GM23338 (cell line): ENCODE results near the gene SCNN1G.

Experiments
- CREB1 ChIP-seq: fragments of 250-450 bp; sonication (Bioruptor Pico); IDR thresholded peaks from 2 replicates; pipeline ENCODE4 v1.5.0; 2020; ENCODE audit warnings: low read depth, mild to moderate bottlenecking, moderate library complexity
- EZH2 ChIP-seq: fragments of 200-600 bp; sonication (generic); IDR thresholded peaks from one replicate; pipeline ENCODE4 v1.8.0; 2017; ENCODE audit warnings: antibody characterized with exemption, mild to moderate bottlenecking, low read depth; ENCODE audit not compliant: unreplicated experiment
- EZH2phosphoT487 ChIP-seq: fragments of 200-600 bp; sonication (generic); IDR thresholded peaks from one replicate; pipeline ENCODE4 v1.8.1; 2018; ENCODE audit warnings: antibody characterized with exemption; ENCODE audit not compliant: unreplicated experiment
- JUNB ChIP-seq: IDR thresholded peaks from one replicate; pipeline ENCODE4 v1.6.1; 2016; ENCODE audit warnings: antibody characterized with exemption; ENCODE audit not compliant: unreplicated experiment
- NANOG ChIP-seq: IDR thresholded peaks from 2 replicates; pipeline ENCODE4 v1.6.1; 2016; ENCODE audit warnings: antibody characterized with exemption, borderline replicate concordance
- POLR2AphosphoS5 ChIP-seq: IDR thresholded peaks from 2 replicates; pipeline ENCODE4 v1.6.1; 2016; ENCODE audit warnings: antibody characterized with exemption, low read depth
- STAT1 ChIP-seq: IDR thresholded peaks from one replicate; pipeline ENCODE4 v1.6.1; 2016; ENCODE audit warnings: antibody characterized with exemption; ENCODE audit not compliant: unreplicated experiment
- ZNF331 ChIP-seq: fragments of 250-450 bp; sonication (Bioruptor Pico); IDR thresholded peaks from 2 replicates; pipeline ENCODE4 v1.5.0; 2020; ENCODE audit warnings: low read depth, mild to moderate bottlenecking, moderate library complexity
- TF ChIP-seq, protein P1 (sequence below), 2 experiments: fragments of 200-600 bp in 1 of 2; sonication (generic) in 1 of 2; conservative IDR thresholded peaks; 2 replicates each; pipeline versions ENCODE4 v1.5.1 to v1.6.1; 2016 to 2017; ENCODE audit warnings: antibody characterized with exemption in 2 of 2, low read depth in 2 of 2, mild to moderate bottlenecking in 2 of 2, moderate library complexity in 1 of 2
- TF ChIP-seq, protein P2 (sequence below): IDR thresholded peaks from one replicate; pipeline ENCODE4 v1.6.1; 2018; ENCODE audit warnings: antibody characterized with exemption; ENCODE audit not compliant: unreplicated experiment
- TF ChIP-seq, protein P3 (sequence below): fragments of 250-450 bp; sonication (Bioruptor Pico); IDR thresholded peaks from 2 replicates; pipeline ENCODE4 v1.5.0; 2020; ENCODE audit warnings: mild to moderate bottlenecking, moderate library complexity
- TF ChIP-seq, protein P4 (sequence below): IDR thresholded peaks from 2 replicates; pipeline ENCODE4 v1.6.1; 2016; ENCODE audit warnings: antibody characterized with exemption

DNA sequence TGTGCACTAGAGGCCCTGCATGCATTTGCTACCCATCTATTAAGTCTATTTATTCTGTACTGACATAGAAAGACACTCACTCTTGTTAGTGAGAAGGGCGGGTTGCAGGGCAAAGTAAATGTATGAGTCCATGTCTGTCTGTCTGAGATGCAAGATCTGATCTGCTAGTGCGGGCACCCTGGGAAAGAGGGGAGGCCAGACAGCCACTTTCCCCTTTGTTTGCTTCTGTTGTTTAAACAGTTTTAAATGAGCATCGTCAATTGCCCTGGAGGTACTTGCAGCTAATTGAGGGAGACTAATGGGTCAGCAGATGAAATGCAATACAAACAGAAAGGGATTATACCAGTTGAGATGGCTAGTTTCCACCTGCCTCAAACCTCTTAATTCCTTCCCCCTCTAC, 24.9 kb downstream of the SCNN1G start:
- TF ChIP-seq, protein P1, sequence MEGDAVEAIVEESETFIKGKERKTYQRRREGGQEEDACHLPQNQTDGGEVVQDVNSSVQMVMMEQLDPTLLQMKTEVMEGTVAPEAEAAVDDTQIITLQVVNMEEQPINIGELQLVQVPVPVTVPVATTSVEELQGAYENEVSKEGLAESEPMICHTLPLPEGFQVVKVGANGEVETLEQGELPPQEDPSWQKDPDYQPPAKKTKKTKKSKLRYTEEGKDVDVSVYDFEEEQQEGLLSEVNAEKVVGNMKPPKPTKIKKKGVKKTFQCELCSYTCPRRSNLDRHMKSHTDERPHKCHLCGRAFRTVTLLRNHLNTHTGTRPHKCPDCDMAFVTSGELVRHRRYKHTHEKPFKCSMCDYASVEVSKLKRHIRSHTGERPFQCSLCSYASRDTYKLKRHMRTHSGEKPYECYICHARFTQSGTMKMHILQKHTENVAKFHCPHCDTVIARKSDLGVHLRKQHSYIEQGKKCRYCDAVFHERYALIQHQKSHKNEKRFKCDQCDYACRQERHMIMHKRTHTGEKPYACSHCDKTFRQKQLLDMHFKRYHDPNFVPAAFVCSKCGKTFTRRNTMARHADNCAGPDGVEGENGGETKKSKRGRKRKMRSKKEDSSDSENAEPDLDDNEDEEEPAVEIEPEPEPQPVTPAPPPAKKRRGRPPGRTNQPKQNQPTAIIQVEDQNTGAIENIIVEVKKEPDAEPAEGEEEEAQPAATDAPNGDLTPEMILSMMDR (conservative IDR thresholded peaks at IDR 0.05; ENCODE audit: low read depth in 2 of 2), result no peak
- TF ChIP-seq JUNB (no peak), POLR2AphosphoS5 (no peak), ZNF331 (CRISPR knock-in tag) (no peak), EZH2 (no peak), CREB1 (no peak), EZH2phosphoT487 (no peak), STAT1 (no peak), NANOG (no peak)
- TF ChIP-seq, protein P2, sequence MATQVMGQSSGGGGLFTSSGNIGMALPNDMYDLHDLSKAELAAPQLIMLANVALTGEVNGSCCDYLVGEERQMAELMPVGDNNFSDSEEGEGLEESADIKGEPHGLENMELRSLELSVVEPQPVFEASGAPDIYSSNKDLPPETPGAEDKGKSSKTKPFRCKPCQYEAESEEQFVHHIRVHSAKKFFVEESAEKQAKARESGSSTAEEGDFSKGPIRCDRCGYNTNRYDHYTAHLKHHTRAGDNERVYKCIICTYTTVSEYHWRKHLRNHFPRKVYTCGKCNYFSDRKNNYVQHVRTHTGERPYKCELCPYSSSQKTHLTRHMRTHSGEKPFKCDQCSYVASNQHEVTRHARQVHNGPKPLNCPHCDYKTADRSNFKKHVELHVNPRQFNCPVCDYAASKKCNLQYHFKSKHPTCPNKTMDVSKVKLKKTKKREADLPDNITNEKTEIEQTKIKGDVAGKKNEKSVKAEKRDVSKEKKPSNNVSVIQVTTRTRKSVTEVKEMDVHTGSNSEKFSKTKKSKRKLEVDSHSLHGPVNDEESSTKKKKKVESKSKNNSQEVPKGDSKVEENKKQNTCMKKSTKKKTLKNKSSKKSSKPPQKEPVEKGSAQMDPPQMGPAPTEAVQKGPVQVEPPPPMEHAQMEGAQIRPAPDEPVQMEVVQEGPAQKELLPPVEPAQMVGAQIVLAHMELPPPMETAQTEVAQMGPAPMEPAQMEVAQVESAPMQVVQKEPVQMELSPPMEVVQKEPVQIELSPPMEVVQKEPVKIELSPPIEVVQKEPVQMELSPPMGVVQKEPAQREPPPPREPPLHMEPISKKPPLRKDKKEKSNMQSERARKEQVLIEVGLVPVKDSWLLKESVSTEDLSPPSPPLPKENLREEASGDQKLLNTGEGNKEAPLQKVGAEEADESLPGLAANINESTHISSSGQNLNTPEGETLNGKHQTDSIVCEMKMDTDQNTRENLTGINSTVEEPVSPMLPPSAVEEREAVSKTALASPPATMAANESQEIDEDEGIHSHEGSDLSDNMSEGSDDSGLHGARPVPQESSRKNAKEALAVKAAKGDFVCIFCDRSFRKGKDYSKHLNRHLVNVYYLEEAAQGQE, result no peak
- TF ChIP-seq, protein P3, sequence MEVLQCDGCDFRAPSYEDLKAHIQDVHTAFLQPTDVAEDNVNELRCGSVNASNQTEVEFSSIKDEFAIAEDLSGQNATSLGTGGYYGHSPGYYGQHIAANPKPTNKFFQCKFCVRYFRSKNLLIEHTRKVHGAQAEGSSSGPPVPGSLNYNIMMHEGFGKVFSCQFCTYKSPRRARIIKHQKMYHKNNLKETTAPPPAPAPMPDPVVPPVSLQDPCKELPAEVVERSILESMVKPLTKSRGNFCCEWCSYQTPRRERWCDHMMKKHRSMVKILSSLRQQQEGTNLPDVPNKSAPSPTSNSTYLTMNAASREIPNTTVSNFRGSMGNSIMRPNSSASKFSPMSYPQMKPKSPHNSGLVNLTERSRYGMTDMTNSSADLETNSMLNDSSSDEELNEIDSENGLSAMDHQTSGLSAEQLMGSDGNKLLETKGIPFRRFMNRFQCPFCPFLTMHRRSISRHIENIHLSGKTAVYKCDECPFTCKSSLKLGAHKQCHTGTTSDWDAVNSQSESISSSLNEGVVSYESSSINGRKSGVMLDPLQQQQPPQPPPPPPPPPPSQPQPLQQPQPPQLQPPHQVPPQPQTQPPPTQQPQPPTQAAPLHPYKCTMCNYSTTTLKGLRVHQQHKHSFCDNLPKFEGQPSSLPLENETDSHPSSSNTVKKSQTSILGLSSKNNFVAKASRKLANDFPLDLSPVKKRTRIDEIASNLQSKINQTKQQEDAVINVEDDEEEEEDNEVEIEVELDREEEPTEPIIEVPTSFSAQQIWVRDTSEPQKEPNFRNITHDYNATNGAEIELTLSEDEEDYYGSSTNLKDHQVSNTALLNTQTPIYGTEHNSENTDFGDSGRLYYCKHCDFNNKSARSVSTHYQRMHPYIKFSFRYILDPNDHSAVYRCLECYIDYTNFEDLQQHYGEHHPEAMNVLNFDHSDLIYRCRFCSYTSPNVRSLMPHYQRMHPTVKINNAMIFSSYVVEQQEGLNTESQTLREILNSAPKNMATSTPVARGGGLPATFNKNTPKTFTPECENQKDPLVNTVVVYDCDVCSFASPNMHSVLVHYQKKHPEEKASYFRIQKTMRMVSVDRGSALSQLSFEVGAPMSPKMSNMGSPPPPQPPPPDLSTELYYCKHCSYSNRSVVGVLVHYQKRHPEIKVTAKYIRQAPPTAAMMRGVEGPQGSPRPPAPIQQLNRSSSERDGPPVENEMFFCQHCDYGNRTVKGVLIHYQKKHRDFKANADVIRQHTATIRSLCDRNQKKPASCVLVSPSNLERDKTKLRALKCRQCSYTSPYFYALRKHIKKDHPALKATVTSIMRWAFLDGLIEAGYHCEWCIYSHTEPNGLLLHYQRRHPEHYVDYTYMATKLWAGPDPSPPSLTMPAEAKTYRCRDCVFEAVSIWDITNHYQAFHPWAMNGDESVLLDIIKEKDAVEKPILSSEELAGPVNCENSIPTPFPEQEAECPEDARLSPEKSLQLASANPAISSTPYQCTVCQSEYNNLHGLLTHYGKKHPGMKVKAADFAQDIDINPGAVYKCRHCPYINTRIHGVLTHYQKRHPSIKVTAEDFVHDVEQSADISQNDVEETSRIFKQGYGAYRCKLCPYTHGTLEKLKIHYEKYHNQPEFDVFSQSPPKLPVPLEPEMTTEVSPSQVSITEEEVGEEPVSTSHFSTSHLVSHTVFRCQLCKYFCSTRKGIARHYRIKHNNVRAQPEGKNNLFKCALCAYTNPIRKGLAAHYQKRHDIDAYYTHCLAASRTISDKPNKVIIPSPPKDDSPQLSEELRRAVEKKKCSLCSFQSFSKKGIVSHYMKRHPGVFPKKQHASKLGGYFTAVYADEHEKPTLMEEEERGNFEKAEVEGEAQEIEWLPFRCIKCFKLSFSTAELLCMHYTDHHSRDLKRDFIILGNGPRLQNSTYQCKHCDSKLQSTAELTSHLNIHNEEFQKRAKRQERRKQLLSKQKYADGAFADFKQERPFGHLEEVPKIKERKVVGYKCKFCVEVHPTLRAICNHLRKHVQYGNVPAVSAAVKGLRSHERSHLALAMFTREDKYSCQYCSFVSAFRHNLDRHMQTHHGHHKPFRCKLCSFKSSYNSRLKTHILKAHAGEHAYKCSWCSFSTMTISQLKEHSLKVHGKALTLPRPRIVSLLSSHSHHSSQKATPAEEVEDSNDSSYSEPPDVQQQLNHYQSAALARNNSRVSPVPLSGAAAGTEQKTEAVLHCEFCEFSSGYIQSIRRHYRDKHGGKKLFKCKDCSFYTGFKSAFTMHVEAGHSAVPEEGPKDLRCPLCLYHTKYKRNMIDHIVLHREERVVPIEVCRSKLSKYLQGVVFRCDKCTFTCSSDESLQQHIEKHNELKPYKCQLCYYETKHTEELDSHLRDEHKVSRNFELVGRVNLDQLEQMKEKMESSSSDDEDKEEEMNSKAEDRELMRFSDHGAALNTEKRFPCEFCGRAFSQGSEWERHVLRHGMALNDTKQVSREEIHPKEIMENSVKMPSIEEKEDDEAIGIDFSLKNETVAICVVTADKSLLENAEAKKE (CRISPR knock-in tag), result no peak
- TF ChIP-seq, protein P4, sequence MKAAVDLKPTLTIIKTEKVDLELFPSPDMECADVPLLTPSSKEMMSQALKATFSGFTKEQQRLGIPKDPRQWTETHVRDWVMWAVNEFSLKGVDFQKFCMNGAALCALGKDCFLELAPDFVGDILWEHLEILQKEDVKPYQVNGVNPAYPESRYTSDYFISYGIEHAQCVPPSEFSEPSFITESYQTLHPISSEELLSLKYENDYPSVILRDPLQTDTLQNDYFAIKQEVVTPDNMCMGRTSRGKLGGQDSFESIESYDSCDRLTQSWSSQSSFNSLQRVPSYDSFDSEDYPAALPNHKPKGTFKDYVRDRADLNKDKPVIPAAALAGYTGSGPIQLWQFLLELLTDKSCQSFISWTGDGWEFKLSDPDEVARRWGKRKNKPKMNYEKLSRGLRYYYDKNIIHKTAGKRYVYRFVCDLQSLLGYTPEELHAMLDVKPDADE, result no peak
